HG03135 (cell line): ENCODE data around the gene INTS11.
A peak's percentile ranks its signal among the peaks of the same experiment; 100 is the strongest.

Source experiments
- ATAC-seq: cut with Tn5 transposase; IDR thresholded peaks from one replicate; pipeline ENCODE4 v1.9.1; 2021; ENCODE audit warnings: mild to moderate bottlenecking, moderate library complexity; ENCODE audit not compliant: unreplicated experiment

INTS11 gene

DNA sequence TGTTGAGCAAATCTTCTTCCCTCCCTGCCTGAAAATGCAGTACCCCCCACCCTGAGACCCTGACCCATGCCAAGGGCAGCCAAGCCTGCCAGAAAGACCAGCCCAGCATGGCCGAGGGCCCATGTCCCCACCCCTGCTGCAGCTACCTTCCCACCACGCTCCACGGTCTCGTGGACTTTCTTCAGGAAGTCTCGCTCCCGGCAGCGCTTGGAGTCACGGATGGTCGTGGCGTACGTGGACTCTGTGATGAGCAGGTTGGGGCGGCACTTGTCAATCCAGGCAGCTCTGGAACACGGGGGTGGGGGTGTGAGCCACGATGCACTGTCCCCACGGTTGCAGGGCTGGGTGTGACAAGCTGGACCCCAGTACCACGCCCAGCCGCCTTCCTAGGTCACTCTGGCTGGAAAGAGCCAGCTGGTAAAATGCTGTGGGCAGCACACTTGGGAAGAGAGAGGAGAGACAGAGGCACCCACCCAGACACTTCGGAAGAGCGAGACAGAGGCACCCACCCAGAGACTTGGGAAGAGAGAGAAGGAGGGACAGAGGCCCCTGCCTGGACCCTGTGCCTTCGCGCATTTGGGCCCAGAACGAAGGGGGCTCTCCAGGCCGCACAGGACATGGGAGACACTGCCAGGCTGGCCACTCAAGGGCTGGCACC lies 9.7 kb downstream of the INTS11 start:
- ATAC-seq, result no peak

DNA sequence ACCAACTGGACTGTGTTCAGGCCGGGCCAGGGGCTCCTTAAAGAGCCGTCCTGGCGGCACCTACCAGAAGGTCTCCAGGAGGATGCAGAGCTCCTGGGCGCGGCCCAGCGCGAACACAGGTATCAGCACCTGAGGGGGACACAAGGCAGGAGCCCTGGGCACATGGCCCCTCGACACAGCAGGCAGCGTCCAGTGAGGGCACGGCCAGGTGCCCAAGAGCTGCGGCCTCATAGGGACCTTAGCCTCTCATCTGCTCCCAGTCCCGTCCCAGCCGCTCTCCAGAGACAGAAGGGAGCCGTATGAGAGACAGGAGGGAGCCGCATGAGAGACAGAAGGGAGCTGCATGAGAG lies 10.2 kb downstream of the INTS11 start:
- no peak for ATAC-seq

- no peak for ATAC-seq
Measured at GRCh38 chr1:1313500-1314236, 10.8 kb downstream of the INTS11 start.

DNA sequence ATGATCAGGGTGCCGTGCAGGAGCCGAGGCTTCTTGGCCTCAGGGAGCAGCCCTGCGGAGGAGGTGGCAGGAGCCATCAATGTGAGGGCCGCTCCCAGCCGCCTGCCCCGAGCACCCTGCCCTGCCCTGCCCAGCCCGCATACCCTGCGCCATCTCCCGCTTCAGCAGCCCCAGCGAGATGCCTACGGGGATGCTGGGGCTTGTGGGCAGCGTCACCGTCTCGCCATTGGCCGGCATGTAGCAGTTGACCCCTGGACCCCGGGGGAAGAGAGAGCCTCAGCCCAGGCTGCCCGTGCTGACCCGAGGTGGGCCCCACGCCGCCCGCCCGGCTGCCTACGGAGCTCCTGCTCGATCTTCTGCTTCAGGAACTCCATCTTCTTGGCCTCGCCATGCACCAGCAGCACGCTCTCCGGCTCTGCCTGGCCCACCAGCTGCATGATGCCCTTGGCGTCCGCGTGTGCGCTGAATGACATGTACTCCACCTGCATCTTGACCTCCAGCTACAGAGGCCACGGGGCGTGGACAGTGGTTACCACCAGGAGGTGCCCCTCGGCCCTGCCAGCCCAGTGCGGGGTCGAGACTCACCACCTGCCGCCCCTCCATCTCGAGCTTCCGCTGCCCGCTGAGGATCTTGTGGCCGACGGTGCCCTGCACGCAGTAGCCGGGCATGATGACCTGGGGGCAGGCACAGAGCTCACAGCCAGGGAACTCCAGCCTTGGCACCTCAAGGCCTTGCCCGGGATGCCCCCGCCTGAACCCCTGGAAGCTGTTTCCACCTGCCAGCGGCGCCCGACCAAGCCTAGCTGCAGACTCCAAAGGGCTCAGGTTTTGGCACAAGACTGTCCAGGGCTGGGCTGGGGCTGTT lies 11.8 kb downstream of the INTS11 start:
- ATAC-seq, result no peak

GRCh38 chr1:1311107-1312104 lies 13.1 kb downstream of the INTS11 start:
- ATAC-seq, result no peak

DNA sequence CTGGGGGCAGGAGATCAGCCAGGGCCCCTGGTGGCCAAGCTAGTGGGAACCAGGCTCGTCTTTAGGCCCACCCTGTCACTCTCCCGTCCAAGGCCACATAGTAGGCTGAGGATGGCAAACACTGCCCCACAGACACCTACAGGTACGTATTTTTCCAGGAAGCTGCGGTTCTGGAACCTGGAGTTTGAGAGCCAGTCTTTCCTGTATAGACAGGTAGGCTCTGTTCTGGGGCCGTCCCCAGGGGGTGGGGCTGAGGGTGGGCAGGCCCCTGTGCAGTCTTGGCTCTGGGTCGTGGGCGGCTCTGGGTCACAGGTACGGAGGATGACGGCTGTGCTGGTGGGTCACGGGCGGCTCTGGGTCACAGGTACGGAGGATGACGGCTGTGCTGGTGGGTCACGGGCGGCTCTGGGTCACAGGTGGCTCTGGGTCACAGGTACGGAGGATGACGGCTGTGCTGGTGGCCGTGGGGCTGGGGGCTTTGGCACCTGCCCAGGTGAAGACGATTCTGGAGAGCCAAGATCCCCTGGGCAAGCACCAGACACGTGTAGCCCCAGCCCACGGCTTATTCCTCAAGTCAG lies 13.9 kb downstream of the INTS11 start:
- no peak for ATAC-seq

DNA sequence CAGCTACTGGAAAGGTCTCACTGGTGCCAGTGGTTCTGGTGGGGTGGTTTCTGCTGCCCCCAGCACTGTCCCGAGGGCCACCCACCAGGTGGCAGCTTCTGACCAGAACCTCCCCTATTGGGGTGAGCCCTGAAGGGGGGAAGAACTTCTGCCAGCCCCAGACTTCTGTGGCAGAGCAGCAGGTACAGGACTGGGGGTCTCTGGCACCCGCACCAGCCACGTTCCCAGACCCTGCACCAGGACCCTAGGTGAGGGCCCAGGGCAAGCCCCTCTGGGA lies 14.4 kb downstream of the INTS11 start:
- ATAC-seq, result no peak

GRCh38 chr1:1309251-1310108 lies 15.0 kb downstream of the INTS11 start:
- no peak for ATAC-seq

DNA sequence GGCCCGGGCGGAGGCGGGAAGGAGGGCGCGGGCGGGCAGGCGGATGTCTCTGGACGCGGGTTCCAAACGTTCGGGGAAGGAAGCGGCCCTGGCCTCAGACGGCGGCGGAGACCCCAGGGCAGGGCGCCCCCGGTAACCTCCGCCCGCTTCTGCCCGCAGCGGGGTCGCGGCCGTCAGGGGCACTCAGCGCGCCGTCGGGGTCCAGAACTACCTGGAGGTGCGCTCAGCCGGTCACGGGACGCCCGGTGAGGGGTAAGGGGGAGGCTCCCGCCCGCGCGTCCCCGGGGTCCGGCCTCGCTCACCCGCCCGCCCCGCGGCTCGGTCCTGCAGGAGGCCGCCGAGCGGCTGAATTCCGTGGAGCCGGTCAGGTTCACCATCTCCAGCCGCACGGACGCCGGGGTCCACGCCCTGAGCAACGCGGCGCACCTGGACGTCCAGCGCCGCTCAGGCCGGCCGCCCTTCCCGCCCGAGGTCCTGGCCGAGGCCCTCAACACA lies 15.7 kb downstream of the INTS11 start:
- peak; percentile 3 for ATAC-seq

GRCh38 chr1:1307923-1308755 lies 16.3 kb downstream of the INTS11 start, which contains the start of the genes ACAP3 and PUSL1:
ACAP3 (minus strand) TSS chr1:1307930; CDS start chr1:1307815, 115 bp downstream.
PUSL1 (plus strand) TSS chr1:1308597; CDS start chr1:1308644, 47 bp downstream.
- peak; percentile 52 for ATAC-seq

- peak; percentile 5 for ATAC-seq
Measured at GRCh38 chr1:1307261-1307922, 17.1 kb downstream of the INTS11 start.

- ATAC-seq, result no peak
Measured at GRCh38 chr1:1306661-1307260, 17.7 kb downstream of the INTS11 start.

DNA sequence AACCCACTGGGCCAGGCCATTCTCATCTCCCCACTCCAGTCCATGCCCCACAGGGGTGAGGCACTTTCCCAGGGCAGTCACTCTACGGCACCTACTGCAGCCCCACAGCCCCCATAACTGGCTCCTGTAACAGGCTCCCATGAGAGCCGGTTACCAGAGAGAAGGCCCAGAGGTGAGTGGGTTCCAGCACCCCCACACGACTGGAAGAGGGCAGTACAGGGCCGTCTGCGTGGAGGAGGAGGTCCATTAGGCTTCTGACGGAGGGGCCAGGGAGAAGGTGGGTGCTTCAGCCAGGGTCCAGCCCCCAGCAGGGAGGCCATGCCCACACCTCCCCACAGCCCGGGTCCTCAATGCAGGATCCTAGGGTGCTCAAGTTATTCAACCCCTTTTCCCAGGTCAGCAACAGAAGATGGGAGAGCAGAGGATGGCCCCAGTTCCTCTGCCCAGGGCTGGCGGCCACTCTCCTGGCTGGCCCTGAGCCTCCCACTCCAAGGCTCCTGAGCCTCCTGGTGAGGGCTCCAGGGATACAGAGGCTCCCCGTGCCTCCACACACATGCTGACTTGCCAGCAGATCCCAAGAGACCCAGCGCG lies 18.3 kb downstream of the INTS11 start:
- no peak for ATAC-seq

DNA sequence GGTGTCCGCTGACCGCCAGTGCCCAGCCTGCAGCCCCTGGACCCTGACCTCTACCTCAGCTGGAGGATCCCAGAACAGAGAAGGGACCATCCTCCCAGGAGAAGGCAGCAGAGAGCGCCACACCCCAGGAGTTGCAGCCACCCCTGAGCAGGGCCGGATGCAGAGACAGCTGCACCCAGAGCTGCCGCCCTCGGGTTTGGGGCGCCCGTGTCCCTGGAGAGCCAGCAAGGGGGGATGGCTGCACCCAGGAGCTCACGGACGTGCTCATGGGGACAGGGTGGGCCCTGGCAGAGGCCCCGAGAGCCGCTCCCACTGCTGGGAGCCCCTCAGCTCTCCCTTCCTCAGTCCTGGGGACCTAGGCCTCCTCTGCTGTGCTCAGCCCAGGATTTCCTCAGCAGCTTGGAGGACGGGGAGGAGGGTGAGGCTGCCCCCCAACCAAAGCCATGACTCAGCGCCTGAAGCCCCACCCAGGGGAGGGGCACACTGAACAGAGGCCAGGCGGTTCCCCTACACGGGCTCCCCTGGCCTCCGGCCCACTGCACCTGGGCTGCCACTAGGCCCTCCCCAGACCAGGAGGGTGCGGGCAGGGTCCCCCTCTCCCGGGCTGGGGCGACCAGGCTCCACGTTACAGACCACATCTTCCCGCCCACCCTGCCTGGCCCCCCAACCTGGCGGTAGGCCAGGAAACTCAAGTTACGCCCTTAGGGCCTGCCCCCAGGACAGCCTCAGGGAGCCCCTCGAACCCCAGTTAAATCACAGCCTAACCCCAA lies 19.0 kb downstream of the INTS11 start:
- no peak for ATAC-seq

DNA sequence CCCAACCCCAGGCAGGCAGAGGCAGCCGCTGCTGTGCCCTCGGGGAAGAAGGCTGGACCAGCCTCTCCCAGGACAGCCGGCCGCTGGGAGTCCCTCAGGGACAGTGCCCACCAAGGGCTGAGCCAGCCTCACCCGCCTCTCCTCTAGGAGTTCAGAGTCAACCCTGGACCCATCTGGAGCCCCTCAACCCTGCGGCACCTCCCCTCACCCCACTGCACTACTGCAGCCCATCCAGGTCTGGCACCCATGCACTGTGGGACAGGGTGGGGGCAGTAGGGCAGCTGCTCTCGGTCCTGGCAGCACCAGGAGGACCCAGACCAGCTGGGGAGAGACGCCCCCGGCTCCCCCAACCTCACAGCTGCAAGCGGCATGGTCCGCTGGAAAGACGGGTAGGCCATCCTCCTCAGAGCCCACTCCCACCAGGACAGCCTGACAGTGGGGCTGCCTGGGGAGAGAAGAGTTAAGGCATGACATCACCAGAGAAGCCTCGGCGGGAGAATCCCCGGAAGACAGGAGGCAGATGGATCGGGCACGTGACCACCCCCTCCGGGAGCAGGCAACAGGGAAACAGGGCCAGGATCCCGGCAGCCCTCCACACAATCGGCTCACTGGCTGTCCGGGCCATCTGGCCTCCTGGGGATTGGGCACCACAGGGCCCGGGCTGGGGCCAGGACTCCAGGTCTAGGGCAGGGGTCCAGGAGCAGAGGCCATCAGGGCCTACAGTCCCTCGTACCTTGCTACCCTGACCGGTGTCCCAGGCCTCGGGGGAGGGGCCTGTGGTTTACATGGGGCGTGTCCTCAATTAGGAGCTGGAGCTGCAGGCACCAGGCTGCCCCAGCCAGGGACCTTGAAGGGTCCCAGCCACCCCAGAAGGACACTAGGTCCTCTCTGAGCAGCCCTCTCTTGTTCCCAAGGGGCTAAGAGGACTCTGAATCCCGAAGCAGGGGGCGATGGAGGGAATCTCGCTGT lies 19.8 kb downstream of the INTS11 start:
- ATAC-seq, result no peak
